ENCODE data around the gene BAG3. TPM values are rescaled to one million over a fixed set of nuclear protein-coding genes. Genes with fewer than 3 reads are reported as not detected.
"Not testable (repeated sequence)": the region's sequence is repeated elsewhere in the genome, so short reads cannot be mapped to it uniquely, and the experiment has no call there.

The BAG3 gene
- total and polyA plus RNA-seq, 2 of the 8 experiments (the other 6 are each of a cell fraction or from before 2014, with no cell fraction given): 3.5 to 13.3 TPM

DNA sequence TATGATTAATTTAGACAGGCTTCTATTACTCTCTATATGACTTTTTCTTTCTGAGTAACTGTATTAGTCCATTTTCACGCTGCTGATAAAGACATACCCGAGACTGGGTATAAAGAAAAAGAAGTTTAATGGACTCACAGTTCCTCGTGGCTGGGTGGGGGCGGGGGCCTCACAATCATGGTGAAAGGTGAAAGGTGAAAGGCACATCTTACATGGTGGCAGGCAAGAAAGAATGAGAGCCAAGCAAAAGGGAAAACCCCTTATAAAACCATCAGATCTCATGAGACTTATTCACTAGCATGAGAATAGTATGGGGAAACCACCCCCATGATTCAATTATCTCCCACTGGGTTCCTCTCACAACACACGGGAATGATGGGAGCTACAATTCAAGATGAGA lies 56.2 kb downstream of the BAG3 start:
- H2BK5ac ChIP-seq (ENCODE audit: low read depth, low read length); CTCF ChIA-PET (ENCODE audit: partially characterized antibody); H3K79me1 ChIP-seq (ENCODE audit: low read depth, low read length); H2BK20ac ChIP-seq (ENCODE audit: low read length); H3K4me1 ChIP-seq (replicated peaks in 1 of 4; ENCODE audit: control insufficient read depth in 3 of 4, insufficient read depth in 4 of 4, low read length in 3 of 4); H4K5ac ChIP-seq (ENCODE audit: insufficient read length, low read depth, low read length); H4K91ac ChIP-seq (replicated peaks; ENCODE audit: insufficient read length, low read length); H3K56ac ChIP-seq (replicated peaks; ENCODE audit: insufficient read length, low read depth, low read length); H3K4me2 ChIP-seq (ENCODE audit: insufficient read depth in 1 of 2, low read depth in 2 of 2, low read length in 2 of 2); H2BK15ac ChIP-seq (ENCODE audit: low read length); H3K14ac ChIP-seq (ENCODE audit: insufficient read length); H2BK12ac ChIP-seq (ENCODE audit: low read depth, low read length); H3K79me2 ChIP-seq (ENCODE audit: control insufficient read depth in 1 of 2, insufficient read depth in 2 of 2, low read length in 2 of 2); H3K9ac ChIP-seq (replicated peaks in 1 of 4; ENCODE audit: extremely low read depth in 1 of 4, low read depth in 3 of 4, low read length in 3 of 4); H3K27ac ChIP-seq (ENCODE audit: low read depth, low read length); H3K27me3 ChIP-seq (replicated peaks in 1 of 4; ENCODE audit: control insufficient read depth in 3 of 4, extremely low read depth in 1 of 4, insufficient read depth in 3 of 4, low read length in 3 of 4); H3K4ac ChIP-seq (replicated peaks; ENCODE audit: insufficient read length, low read depth, low read length); DNase-seq (ENCODE audit: low read depth in 1 of 2, low spot score in 2 of 2); H2BK120ac ChIP-seq (replicated peaks; ENCODE audit: low read depth, low read length); FAIRE-seq; H4K8ac ChIP-seq (ENCODE audit: extremely low read depth, insufficient read depth, low read length); H3K4me3 ChIP-seq (ENCODE audit: extremely low read depth in 1 of 4, insufficient read depth in 2 of 4, low read depth in 3 of 4, low read length in 4 of 4); H3K23ac ChIP-seq (ENCODE audit: insufficient read length); H2AK5ac ChIP-seq (ENCODE audit: low read depth, low read length); H3K23me2 ChIP-seq (ENCODE audit: low read depth, low read length); H3K18ac ChIP-seq (ENCODE audit: extremely low read depth, low read length); H4K20me1 ChIP-seq (replicated peaks in 1 of 2; ENCODE audit: control insufficient read depth in 1 of 2, insufficient read depth in 2 of 2, low read length in 2 of 2); H2AFZ ChIP-seq (ENCODE audit: low read length); H3K36me3 ChIP-seq (ENCODE audit: control insufficient read depth in 2 of 4, insufficient read depth in 4 of 4, low read length in 3 of 4): not testable (repeated sequence)
- 85% methylated on average over 5 of the region's 5 CpGs; no CpG with 5 or more reads in 1 of the 2 experiments for WGBS, 2 experiments (ENCODE audit: extremely low coverage in 1 of 2, insufficient coverage in 1 of 2, insufficient read length in 1 of 2, insufficient replicate concordance in 2 of 2, low coverage in 1 of 2, low lambda C conversion rate in 2 of 2, missing lambda C conversion rate in 1 of 2)
- POLR2A ChIA-PET (ENCODE audit: partially characterized antibody): interaction anchor here (1.3 kb wide), 1 partner anchor 19 kb away, joined by 3 read pairs; the partner anchor contains the start of gene INPP5F
- H3K9me3 ChIP-seq (ENCODE audit: insufficient read depth in 2 of 2, low read depth in 1 of 2, low read length in 1 of 2): peaks cover 10 to 23% of the 10 kb centered on the region in 2 experiments

DNA sequence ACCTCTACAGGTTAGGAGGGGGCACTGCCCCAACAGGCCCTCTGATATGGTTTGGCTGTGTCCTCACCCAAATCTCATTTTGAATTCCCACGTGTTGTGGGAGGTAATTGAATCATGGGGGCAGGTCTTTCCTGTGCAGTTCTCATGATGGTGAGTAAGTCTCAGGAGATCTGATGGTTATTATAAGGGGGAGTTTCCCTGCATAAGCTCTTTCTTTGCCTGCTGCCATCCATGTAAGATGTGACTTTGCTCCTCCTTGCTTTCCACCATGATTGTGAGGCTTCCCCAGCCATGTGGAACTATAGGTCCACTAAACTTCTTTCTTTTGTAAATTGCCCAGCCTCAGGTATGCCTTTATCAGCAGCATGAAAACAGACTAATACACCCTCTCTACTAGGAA lies 59.8 kb downstream of the BAG3 start:
- H3K4ac ChIP-seq (replicated peaks; ENCODE audit: insufficient read length, low read depth, low read length); H3K56ac ChIP-seq (replicated peaks; ENCODE audit: insufficient read length, low read depth, low read length); H3K4me1 ChIP-seq (replicated peaks in 1 of 4; ENCODE audit: control insufficient read depth in 3 of 4, insufficient read depth in 4 of 4, low read length in 3 of 4); H4K20me1 ChIP-seq (replicated peaks in 1 of 2; ENCODE audit: control insufficient read depth in 1 of 2, insufficient read depth in 2 of 2, low read length in 2 of 2); H3K23ac ChIP-seq (ENCODE audit: insufficient read length); H2BK12ac ChIP-seq (ENCODE audit: low read depth, low read length); H3K27ac ChIP-seq (ENCODE audit: low read depth, low read length); H3K9ac ChIP-seq (replicated peaks in 1 of 4; ENCODE audit: extremely low read depth in 1 of 4, low read depth in 3 of 4, low read length in 3 of 4); H2BK120ac ChIP-seq (replicated peaks; ENCODE audit: low read depth, low read length); H3K27me3 ChIP-seq (replicated peaks in 1 of 4; ENCODE audit: control insufficient read depth in 3 of 4, extremely low read depth in 1 of 4, insufficient read depth in 3 of 4, low read length in 3 of 4); H3K14ac ChIP-seq (ENCODE audit: insufficient read length); H2AK5ac ChIP-seq (ENCODE audit: low read depth, low read length); H3K4me3 ChIP-seq (ENCODE audit: extremely low read depth in 1 of 4, insufficient read depth in 2 of 4, low read depth in 3 of 4, low read length in 4 of 4); H2BK5ac ChIP-seq (ENCODE audit: low read depth, low read length); H3K18ac ChIP-seq (ENCODE audit: extremely low read depth, low read length); H3K79me1 ChIP-seq (ENCODE audit: low read depth, low read length); H2BK20ac ChIP-seq (ENCODE audit: low read length); H3K36me3 ChIP-seq (ENCODE audit: control insufficient read depth in 2 of 4, insufficient read depth in 4 of 4, low read length in 3 of 4); H3K4me2 ChIP-seq (ENCODE audit: insufficient read depth in 1 of 2, low read depth in 2 of 2, low read length in 2 of 2); H3K23me2 ChIP-seq (ENCODE audit: low read depth, low read length); DNase-seq (ENCODE audit: low read depth in 1 of 2, low spot score in 2 of 2); H4K8ac ChIP-seq (ENCODE audit: extremely low read depth, insufficient read depth, low read length); H2BK15ac ChIP-seq (ENCODE audit: low read length); FAIRE-seq; H3K79me2 ChIP-seq (ENCODE audit: control insufficient read depth in 1 of 2, insufficient read depth in 2 of 2, low read length in 2 of 2); H2AFZ ChIP-seq (ENCODE audit: low read length); H4K91ac ChIP-seq (replicated peaks; ENCODE audit: insufficient read length, low read length); H4K5ac ChIP-seq (ENCODE audit: insufficient read length, low read depth, low read length): not testable (repeated sequence)
- ChIA-PET CTCF (ENCODE audit: partially characterized antibody) (interaction anchor here (0.8 kb wide), 1 partner anchor 16 kb away, joined by 3 read pairs; no protein-coding TSS in a partner anchor), POLR2A (ENCODE audit: partially characterized antibody) (interaction anchor here (1.3 kb wide), 1 partner anchor 108 kb away, joined by 3 read pairs; no protein-coding TSS in a partner anchor)
- H3K9me3 ChIP-seq (ENCODE audit: insufficient read depth in 2 of 2, low read depth in 1 of 2, low read length in 1 of 2): peaks cover 10 to 23% of the 10 kb centered on the region in 2 experiments
- 89% methylated on average over 1 of the region's 1 CpG; no CpG with 5 or more reads in 1 of the 2 experiments for WGBS, 2 experiments (ENCODE audit: extremely low coverage in 1 of 2, insufficient coverage in 1 of 2, insufficient read length in 1 of 2, insufficient replicate concordance in 2 of 2, low coverage in 1 of 2, low lambda C conversion rate in 2 of 2, missing lambda C conversion rate in 1 of 2)

Data from H1 (cell line).